ENCODE data around the gene GTF2H4. TPM values are rescaled to one million over a fixed set of nuclear protein-coding genes. Genes with fewer than 3 reads are reported as not detected.

The GTF2H4 gene
- total and polyA plus RNA-seq, 3 donors from 2014 or later, result 23.0 to 38.1 (median 30.6) TPM

DNA sequence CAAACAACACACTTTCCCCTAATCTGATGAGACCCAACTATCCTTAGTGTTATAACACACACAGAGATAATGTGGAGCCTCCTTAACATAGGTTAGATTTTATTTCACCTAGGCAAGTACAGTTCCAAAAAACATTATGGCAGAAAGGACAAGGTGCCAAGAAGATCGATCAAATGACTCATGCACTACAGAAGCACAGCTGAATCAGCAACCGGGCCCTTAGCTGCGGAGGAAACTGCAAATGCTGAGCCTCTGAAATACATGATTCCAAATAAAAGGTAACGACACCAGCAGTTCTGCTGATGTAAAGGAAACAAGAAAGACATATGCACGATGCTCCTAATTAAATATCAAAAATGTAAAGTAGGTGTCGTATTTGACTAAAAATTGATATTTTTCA is 55.6 kb downstream of the GTF2H4 start:
- H3K36me3 ChIP-seq (ENCODE audit: low read depth, missing control alignments), result no peaks in the 10 kb centered on the region
- no peak for TF ChIP-seq POLR2A (IDR thresholded peaks at IDR 0.05)
- TF ChIP-seq, protein P1, sequence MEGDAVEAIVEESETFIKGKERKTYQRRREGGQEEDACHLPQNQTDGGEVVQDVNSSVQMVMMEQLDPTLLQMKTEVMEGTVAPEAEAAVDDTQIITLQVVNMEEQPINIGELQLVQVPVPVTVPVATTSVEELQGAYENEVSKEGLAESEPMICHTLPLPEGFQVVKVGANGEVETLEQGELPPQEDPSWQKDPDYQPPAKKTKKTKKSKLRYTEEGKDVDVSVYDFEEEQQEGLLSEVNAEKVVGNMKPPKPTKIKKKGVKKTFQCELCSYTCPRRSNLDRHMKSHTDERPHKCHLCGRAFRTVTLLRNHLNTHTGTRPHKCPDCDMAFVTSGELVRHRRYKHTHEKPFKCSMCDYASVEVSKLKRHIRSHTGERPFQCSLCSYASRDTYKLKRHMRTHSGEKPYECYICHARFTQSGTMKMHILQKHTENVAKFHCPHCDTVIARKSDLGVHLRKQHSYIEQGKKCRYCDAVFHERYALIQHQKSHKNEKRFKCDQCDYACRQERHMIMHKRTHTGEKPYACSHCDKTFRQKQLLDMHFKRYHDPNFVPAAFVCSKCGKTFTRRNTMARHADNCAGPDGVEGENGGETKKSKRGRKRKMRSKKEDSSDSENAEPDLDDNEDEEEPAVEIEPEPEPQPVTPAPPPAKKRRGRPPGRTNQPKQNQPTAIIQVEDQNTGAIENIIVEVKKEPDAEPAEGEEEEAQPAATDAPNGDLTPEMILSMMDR (IDR thresholded peaks at IDR 0.05), result no peak
- no peaks in the 10 kb centered on the region for H3K4me1 ChIP-seq
- H3K4me3 ChIP-seq, result no peak overlapping the region
- H3K9me3 ChIP-seq, result no peaks in the 10 kb centered on the region
- H3K27ac ChIP-seq, result no peak overlapping the region
- no peaks in the 10 kb centered on the region for H3K27me3 ChIP-seq
- intact Hi-C loops (cut with DNase I; ENCODE audit: low total_unique reads), result no loop called here
- no peak for DNase-seq
- 77 to 86% methylated on average over 6 of the region's 6 CpGs for WGBS, 2 donors

Small RNA genes lying within 50 kb of the gene (microRNA-seq; reads per million reads assigned to microRNA genes)
- 0 to 2.1 reads per million in 2 donors for gene MIR4640 (ENCODE audit: borderline number of aligned reads in 2 of 2, borderline replicate concordance in 1 of 2)

Small RNA genes lying within 50 kb of the gene (small RNA-seq; reads per million reads assigned to genes)
- 0 reads per million in 2 donors for gene RF00019

Other genes starting within 250 kb of the GTF2H4 start
- 10 to 100 TPM; 68.0 TPM for gene DHX16, start 235.2 kb upstream of the GTF2H4 start, total RNA-seq
- gene DHX16, start 235.2 kb upstream of the GTF2H4 start, polyA plus RNA-seq (ENCODE audit: insufficient read depth, low read depth, low replicate concordance), result 109 TPM
- 1 to 10 TPM; 9.0 to 9.3 TPM for gene PPP1R18, start 221.6 kb upstream of the GTF2H4 start, total RNA-seq
- gene PPP1R18, start 221.6 kb upstream of the GTF2H4 start, polyA plus RNA-seq (ENCODE audit: insufficient read depth, low read depth, low replicate concordance), result 24.9 TPM
- 10 to 100 TPM in 1 of 2 donors, 1 to 10 TPM in 1; 9.5 to 10.5 TPM for gene NRM, start 217.2 kb upstream of the GTF2H4 start, total RNA-seq
- gene NRM, start 217.2 kb upstream of the GTF2H4 start, polyA plus RNA-seq (ENCODE audit: insufficient read depth, low read depth, low replicate concordance), result 26.6 TPM
- gene MDC1, start 190.9 kb upstream of the GTF2H4 start, total RNA-seq, result 10 to 100 TPM; 56.6 to 79.3 TPM
- 155 TPM for gene MDC1, start 190.9 kb upstream of the GTF2H4 start, polyA plus RNA-seq (ENCODE audit: insufficient read depth, low read depth, low replicate concordance)
- gene TUBB, start 187.9 kb upstream of the GTF2H4 start, total RNA-seq, result 100 to 1,000 TPM; 173 to 252 TPM
- 309 TPM for gene TUBB, start 187.9 kb upstream of the GTF2H4 start, polyA plus RNA-seq (ENCODE audit: insufficient read depth, low read depth, low replicate concordance)
- gene FLOT1, start 165.5 kb upstream of the GTF2H4 start, total RNA-seq, result 10 to 100 TPM; 84.1 to 88.1 TPM
- 169 TPM for gene FLOT1, start 165.5 kb upstream of the GTF2H4 start, polyA plus RNA-seq (ENCODE audit: insufficient read depth, low read depth, low replicate concordance)
- gene IER3, start 163.7 kb upstream of the GTF2H4 start, total RNA-seq, result 1 to 10 TPM; 1.4 to 7.7 TPM
- gene IER3, start 163.7 kb upstream of the GTF2H4 start, polyA plus RNA-seq (ENCODE audit: insufficient read depth, low read depth, low replicate concordance), result 11.1 TPM
- gene DDR1, start 23.7 kb upstream of the GTF2H4 start, total RNA-seq, result 10 to 100 TPM; 94.6 to 97.6 TPM
- gene DDR1, start 23.7 kb upstream of the GTF2H4 start, polyA plus RNA-seq (ENCODE audit: insufficient read depth, low read depth, low replicate concordance), result 33.8 TPM
- 10 to 100 TPM; 36.5 to 45.5 TPM for gene VARS2, start 6.0 kb downstream of the GTF2H4 start, total RNA-seq
- gene VARS2, start 6.0 kb downstream of the GTF2H4 start, polyA plus RNA-seq (ENCODE audit: insufficient read depth, low read depth, low replicate concordance), result 31.4 TPM
- gene SFTA2, start 24.0 kb downstream of the GTF2H4 start, total RNA-seq, result not detected
- 0.94 TPM for gene SFTA2, start 24.0 kb downstream of the GTF2H4 start, polyA plus RNA-seq (ENCODE audit: insufficient read depth, low read depth, low replicate concordance)
- under 1 TPM in 1 of 2 donors, not detected in 1; 0.19 TPM for gene MUCL3, start 32.8 kb downstream of the GTF2H4 start, total RNA-seq
- gene MUCL3, start 32.8 kb downstream of the GTF2H4 start, polyA plus RNA-seq (ENCODE audit: insufficient read depth, low read depth, low replicate concordance), result 0.45 TPM
- not detected for gene MUC21, start 75.5 kb downstream of the GTF2H4 start, total RNA-seq
- gene MUC21, start 75.5 kb downstream of the GTF2H4 start, polyA plus RNA-seq (ENCODE audit: insufficient read depth, low read depth, low replicate concordance), result 0.12 TPM
- under 1 TPM; 0.31 to 0.87 TPM for gene MUC22, start 102.3 kb downstream of the GTF2H4 start, total RNA-seq
- 0.21 TPM for gene MUC22, start 102.3 kb downstream of the GTF2H4 start, polyA plus RNA-seq (ENCODE audit: insufficient read depth, low read depth, low replicate concordance)
- gene C6orf15, start 204.4 kb downstream of the GTF2H4 start, total RNA-seq, result not detected
- not detected for gene C6orf15, start 204.4 kb downstream of the GTF2H4 start, polyA plus RNA-seq (ENCODE audit: insufficient read depth, low read depth, low replicate concordance)
- 10 to 100 TPM; 28.0 to 32.7 TPM for gene PSORS1C1, start 206.6 kb downstream of the GTF2H4 start, total RNA-seq
- 126 TPM for gene PSORS1C1, start 206.6 kb downstream of the GTF2H4 start, polyA plus RNA-seq (ENCODE audit: insufficient read depth, low read depth, low replicate concordance)
- gene CDSN, start 212.2 kb downstream of the GTF2H4 start, total RNA-seq, result under 1 TPM in 1 of 2 donors, not detected in 1; 0.06 TPM
- 0.32 TPM for gene CDSN, start 212.2 kb downstream of the GTF2H4 start, polyA plus RNA-seq (ENCODE audit: insufficient read depth, low read depth, low replicate concordance)
- not detected for gene PSORS1C2, start 230.9 kb downstream of the GTF2H4 start, total RNA-seq
- gene PSORS1C2, start 230.9 kb downstream of the GTF2H4 start, polyA plus RNA-seq (ENCODE audit: insufficient read depth, low read depth, low replicate concordance), result not detected
- 10 to 100 TPM; 86.4 to 93.2 TPM for gene CCHCR1, start 249.6 kb downstream of the GTF2H4 start, total RNA-seq
- 174 TPM for gene CCHCR1, start 249.6 kb downstream of the GTF2H4 start, polyA plus RNA-seq (ENCODE audit: insufficient read depth, low read depth, low replicate concordance)